Upper lobe of left lung (tissue), 4 donors: ENCODE measurements around the gene POLA1.

Experiments used
- CTCF ChIP-seq, 6 experiments: fragments of 450-650 bp in 4 of 6; fragments of 200-600 bp in 2 of 6; sonication (generic) in 2 of 6; IDR thresholded peaks; one replicate each; pipeline ENCODE4 v1.5.1; 2016 to 2019; ENCODE audit warnings: antibody characterized with exemption in 6 of 6
- POLR2A ChIP-seq, 4 donors: fragments of 450-650 bp; IDR thresholded peaks; one replicate each; pipeline ENCODE4 v1.5.1; 2016 to 2017; ENCODE audit warnings: antibody characterized with exemption in 4 of 4, mild to moderate bottlenecking in 2 of 4
- POLR2AphosphoS5 ChIP-seq, 2 donors: sonication (generic); formaldehyde crosslinking; IDR thresholded peaks; one replicate each; pipeline ENCODE4 v1.5.1; 2017; ENCODE audit warnings: antibody characterized with exemption in 2 of 2

- TF ChIP-seq CTCF (IDR thresholded peaks at IDR 0.05) (no peak), POLR2AphosphoS5 (IDR thresholded peaks at IDR 0.05) (no peak), POLR2A (IDR thresholded peaks at IDR 0.05) (no peak)
Observed at GRCh38 chrX:24979081-24979480, 285.4 kb downstream of the POLA1 start.
